GM19193 (cell line): ENCODE measurements around the gene CIROP.

ENCODE experiments used
- POLR2A ChIP-seq: IDR thresholded peaks from 4 replicates; pipeline ENCODE4 v1.6.1; 2011; ENCODE audit not compliant: insufficient read depth, insufficient read length; ENCODE audit errors: extremely low read depth

Gene CIROP

DNA sequence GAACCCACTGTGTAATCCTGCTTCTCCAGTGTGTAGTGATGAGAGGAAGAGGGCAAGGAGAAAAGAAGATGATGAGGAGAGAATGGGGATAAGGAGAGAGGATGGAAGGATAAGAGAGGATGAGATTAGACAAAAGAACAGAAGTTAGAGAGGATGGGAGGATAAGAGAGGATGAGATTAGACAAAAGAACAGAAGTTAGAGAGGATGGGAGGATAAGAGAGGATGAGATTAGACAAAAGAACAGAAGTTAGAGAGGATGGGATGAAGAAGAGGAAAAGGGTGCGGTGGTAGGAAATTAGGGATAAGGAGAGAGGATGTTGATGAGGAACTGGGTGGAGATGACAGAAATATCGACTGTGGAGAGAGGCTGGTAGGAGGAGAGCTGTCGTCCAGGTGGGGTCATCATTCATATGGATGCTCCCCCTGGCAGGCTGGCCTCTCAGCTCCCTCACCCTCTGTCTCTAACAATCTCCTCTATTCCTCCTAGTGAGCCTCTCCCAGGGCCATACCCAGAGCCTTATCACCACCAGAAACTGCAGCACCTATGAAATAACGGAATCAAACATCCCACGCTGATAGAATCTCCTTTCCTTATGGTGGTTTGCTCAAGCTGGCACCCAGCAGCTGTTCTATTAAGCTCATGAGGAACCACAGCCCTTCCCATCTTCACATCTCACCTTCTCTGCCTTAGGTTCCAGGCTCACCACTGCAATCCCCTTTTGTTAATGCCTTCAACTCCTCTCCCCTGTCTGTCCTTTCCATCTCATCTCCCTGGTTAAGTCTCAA is 6.0 kb upstream of the CIROP start:
- no peak for TF ChIP-seq POLR2A

- TF ChIP-seq POLR2A: no peak
Measured at GRCh38 chr14:23109769-23110168, 5.0 kb upstream of the CIROP start.

DNA sequence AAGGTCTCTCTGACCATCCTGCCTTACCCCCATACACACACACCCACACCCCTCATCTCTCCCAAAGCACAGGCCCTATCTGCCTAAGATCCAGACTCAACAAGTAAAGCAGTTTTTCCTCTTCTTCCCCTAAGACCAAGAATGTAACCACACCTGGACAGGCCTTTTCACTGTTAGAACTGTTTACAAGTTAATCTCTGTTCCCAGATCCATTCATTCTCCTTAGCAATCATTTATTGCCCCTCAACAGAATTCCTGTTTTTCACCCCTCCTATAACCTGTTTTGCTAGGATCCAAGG is 1.9 kb upstream of the CIROP start:
- no peak for TF ChIP-seq POLR2A

DNA sequence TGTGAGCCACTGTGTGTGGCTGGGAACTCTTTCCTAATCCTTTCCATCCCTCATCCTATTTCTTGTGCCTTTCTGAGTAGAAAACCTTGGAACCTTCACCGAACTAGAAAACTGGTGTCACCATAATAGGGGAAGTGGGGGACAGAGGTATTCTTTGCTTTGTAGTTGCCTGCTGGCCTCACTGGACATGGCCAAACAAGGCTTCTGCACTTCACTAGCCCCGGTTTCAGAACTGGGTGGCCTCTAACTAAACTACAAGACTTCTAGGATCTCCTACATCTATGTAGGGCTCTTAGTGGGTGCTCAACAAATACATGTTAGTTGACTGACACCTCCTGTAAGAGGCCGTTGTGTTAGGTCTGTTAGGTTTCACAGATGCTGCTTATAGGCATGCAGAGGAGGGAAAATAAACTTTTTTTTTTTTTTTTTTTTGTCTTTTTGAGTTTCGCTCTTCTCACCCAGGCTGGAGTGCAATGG is 597 bp upstream of the CIROP start:
- TF ChIP-seq POLR2A: no peak

DNA sequence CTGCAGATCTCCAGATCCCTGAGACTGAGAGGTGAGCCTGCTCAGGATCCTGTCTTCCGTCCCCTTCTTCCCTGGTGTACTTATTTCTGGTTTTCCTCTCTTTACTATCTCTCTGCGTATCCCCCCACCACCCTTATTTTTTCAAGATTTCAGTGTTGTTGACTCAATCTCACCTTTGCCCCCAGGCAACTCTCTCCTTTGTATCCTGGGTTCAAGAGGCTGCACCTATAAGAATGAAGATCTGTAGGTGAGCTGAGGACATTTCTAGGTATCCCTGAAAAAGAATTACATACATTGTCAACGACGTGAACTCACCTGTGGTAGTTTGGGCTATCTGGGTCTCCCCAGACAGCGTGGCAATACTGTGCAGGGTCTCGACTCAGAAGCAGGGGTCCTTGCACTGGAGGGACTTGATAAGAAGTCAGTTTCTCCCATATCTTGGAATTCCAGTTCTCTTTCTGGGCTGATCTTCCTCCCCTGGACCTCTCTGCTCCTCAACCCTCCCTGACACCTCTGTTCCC is 659 bp downstream of the CIROP start:
- TF ChIP-seq POLR2A: no peak

DNA sequence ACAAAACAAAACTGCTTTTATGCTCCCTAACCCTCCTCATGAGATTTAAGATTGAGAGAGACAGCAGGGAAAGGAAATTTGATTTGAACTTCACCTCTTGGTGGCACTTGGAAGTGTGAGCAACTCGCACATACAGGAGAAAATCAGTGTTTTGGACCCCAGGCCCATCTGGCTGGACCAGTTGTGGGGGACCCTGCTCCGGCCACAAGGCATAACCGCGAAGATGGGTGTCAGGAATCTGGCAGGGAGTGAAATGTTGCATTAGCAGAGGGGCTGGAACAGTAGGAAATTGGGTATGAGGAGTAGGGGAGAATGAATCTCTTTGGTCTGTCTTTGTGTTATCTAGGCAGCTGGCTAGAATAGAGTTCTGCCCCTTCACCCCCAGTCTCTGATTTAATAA is 1.2 kb downstream of the CIROP start:
- no peak for TF ChIP-seq POLR2A

DNA sequence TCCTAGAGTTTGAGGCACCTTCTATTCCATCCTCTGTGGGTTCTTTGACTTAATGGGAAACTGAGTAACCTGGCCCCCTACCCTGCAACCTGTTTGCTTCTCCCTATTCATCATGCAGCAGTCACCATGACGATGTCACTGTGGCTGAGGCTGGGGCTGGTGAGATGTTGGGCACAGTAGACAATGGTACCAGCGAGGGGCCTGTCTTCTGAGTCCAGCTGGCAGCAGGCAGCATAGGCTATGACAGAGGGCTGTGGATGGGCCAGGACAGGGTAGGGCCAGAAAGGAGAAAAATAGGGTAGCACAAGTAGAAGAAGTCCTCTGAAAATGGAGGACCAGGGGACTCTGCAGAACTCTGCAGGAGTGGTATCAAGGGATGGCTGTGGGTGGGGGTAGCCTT is 2.0 kb downstream of the CIROP start:
- TF ChIP-seq POLR2A: no peak

GRCh38 chr14:23101986-23102625 is 2.7 kb downstream of the CIROP start:
- no peak for TF ChIP-seq POLR2A

- no peak for TF ChIP-seq POLR2A
Measured at GRCh38 chr14:23101213-23101970, 3.4 kb downstream of the CIROP start.

DNA sequence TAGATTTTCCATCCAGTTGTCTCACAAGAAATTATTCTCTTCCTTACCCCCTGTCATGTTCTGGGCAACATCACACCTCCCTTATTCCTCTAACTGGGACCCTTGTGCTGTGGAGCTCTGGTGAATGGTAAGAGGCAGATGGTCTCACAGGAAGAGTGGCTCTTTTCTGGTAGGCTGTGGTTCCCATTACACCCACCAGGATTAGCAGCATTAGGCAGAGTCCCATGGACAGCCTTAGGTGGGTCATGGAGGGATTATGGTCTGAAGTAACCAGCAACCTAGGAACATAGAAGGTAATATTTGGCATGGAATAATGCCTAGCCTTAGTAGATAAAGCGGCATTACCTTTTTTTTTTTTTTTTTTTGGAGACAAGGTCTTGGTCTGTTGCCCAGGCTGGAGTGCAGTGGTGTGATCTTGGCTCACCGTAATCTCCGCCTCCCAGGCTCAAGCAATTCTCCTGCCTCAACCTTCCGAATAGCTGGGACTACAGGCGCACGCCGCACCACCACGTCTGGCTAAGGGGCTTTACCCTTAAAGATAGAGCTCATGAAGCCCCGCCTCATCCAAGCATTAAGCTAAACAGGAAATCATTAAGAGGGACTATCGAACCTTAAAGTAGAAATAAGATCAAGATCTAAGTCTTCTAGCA is 5.5 kb downstream of the CIROP start:
- no peak for TF ChIP-seq POLR2A

DNA sequence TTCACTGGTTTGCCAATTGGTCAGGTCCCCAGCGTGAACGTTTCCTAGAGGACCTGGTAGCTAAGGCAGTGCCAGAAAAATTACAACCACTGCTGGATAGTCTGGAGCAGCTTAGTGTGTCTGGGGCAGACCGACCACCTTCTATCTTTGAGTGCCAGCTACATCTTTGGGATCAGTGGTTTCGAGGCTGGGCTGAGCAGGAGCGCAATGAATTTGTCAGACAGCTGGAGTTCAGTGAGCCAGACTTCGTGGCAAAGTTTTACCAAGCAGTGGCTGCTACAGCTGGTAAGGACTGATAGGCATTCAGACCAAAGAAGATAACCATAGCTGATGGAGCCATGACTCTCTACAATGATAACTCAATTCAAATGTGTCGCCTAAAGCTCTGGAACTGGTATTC is 7.0 kb downstream of the CIROP start:
- TF ChIP-seq POLR2A: no peak

- TF ChIP-seq POLR2A: peak; percentile 45
Measured at GRCh38 chr14:23095196-23096108, 9.3 kb downstream of the CIROP start, which contains the start of gene C14orf119. Gene C14orf119, plus strand, starts transcription at chr14:23095505. Its CDS starts 2,154 bp downstream, at chr14:23097659.

- peak; percentile 88 for TF ChIP-seq POLR2A
Measured at GRCh38 chr14:23094666-23095195, 10.1 kb downstream of the CIROP start, which contains the start of gene ACIN1. Gene ACIN1, minus strand, starts transcription at chr14:23095136. Its CDS starts 24 bp downstream, at chr14:23095112.
